Mesendoderm (in vitro differentiated cells): ENCODE measurements around the gene SMIM5.

Experiments used
- DNase-seq: peaks from one replicate; pipeline ENCODE4 v3.0.0; 2013
- H2AK5ac ChIP-seq: 2 replicates; pipeline ENCODE4 v1.6.1; 2013; ENCODE audit warnings: low read length, inconsistent platforms
- H2BK120ac ChIP-seq: 2 replicates; pipeline ENCODE4 v1.6.1; 2013; ENCODE audit warnings: low read depth, mild to moderate bottlenecking, low read length, moderate library complexity, mixed read lengths
- H2BK15ac ChIP-seq: replicated peaks from 2 replicates; pipeline ENCODE4 v1.6.1; 2013; ENCODE audit warnings: low read depth, mild to moderate bottlenecking, moderate library complexity
- H2BK5ac ChIP-seq: 2 replicates; pipeline ENCODE4 v1.6.1; 2013; ENCODE audit warnings: low read length, inconsistent platforms
- H3K18ac ChIP-seq: 2 replicates; pipeline ENCODE4 v1.6.1; 2013; ENCODE audit warnings: mild to moderate bottlenecking, low read length, mixed read lengths
- H3K23ac ChIP-seq: one replicate; pipeline ENCODE4 v1.6.1; 2013; ENCODE audit warnings: low read length
- H3K27ac ChIP-seq: 2 replicates; pipeline ENCODE4 v1.5.1; 2013; ENCODE audit warnings: low read depth, mild to moderate bottlenecking, inconsistent platforms, low read length, moderate library complexity
- H3K27me3 ChIP-seq: 2 replicates; pipeline ENCODE4 v1.6.1; 2013; ENCODE audit warnings: low read length, control low read depth, mild to moderate bottlenecking, inconsistent platforms; ENCODE audit not compliant: insufficient read depth, poor library complexity
- H3K36me3 ChIP-seq: 2 replicates; pipeline ENCODE4 v1.6.1; 2013; ENCODE audit warnings: low read length, inconsistent platforms; ENCODE audit not compliant: control insufficient read depth, insufficient read depth
- H3K4ac ChIP-seq: one replicate; pipeline ENCODE4 v1.6.1; 2013; ENCODE audit warnings: low read depth, mild to moderate bottlenecking, low read length, moderate library complexity
- H3K4me1 ChIP-seq: 2 replicates; pipeline ENCODE4 v1.6.1; 2013; ENCODE audit warnings: low read depth, low read length, inconsistent platforms; ENCODE audit not compliant: control insufficient read depth
- H3K4me2 ChIP-seq: 2 replicates; pipeline ENCODE4 v1.6.1; 2013; ENCODE audit warnings: low read length
- H3K4me3 ChIP-seq: 2 replicates; pipeline ENCODE4 v1.5.1; 2013; ENCODE audit warnings: mild to moderate bottlenecking, low read length
- H3K56ac ChIP-seq: one replicate; pipeline ENCODE4 v1.6.1; 2013; ENCODE audit warnings: low read length
- H3K79me1 ChIP-seq: 2 replicates; pipeline ENCODE4 v1.6.1; 2013; ENCODE audit warnings: low read length, inconsistent platforms
- H3K79me2 ChIP-seq: 2 replicates; pipeline ENCODE4 v1.6.1; 2013; ENCODE audit warnings: mild to moderate bottlenecking, low read length; ENCODE audit not compliant: control insufficient read depth, insufficient read depth
- H3K9ac ChIP-seq: 2 replicates; pipeline ENCODE4 v1.6.1; 2013; ENCODE audit warnings: low read length, inconsistent platforms
- H4K5ac ChIP-seq: one replicate; pipeline ENCODE4 v1.6.1; 2013; ENCODE audit warnings: low read length
- H4K8ac ChIP-seq: one replicate; pipeline ENCODE4 v1.6.1; 2013; ENCODE audit warnings: low read depth, mild to moderate bottlenecking, control low read depth, low read length, moderate library complexity
- WGBS: extraction: QIAGEN DNeasy Blood & Tissue Kit; methylation state at CpG from one replicate; pipeline ENCODE4 v1.1.7; 2013; ENCODE audit warnings: low lambda C conversion rate, missing lambda C conversion rate; ENCODE audit not compliant: insufficient coverage; ENCODE audit errors: extremely low coverage; 5-methylcytosine and 5-hydroxymethylcytosine counted together

SMIM5 gene

DNA sequence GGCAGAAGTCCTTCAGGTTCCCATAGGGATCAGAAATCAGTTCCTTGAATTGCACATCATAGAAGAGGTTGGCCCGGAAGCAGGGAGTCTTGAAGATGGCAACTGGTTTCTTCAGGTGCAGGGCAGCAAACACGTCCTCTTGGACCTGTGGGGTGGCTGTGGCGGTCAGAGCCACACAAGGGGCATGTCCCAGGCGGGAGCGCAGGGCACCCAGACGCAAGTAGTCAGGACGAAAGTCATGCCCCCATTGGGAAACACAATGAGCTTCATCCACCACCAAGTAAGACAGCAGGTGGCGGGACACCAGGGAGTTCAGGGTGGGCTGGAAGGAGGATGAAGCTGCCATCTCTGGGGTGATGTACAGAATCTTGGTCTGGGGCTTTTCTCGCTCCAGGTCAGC, 29.3 kb downstream of the SMIM5 start:
- H3K9ac ChIP-seq, result no peak overlapping the region
- no peaks in the 10 kb centered on the region for H3K79me1 ChIP-seq
- DNase-seq, result no peak
- no peak overlapping the region for H3K23ac ChIP-seq
- peaks cover 3% of the 10 kb centered on the region for H3K79me2 ChIP-seq
- peaks cover 2% of the 10 kb centered on the region for H3K36me3 ChIP-seq
- H3K4me2 ChIP-seq, result no peak overlapping the region
- H4K5ac ChIP-seq, result no peak overlapping the region
- H3K18ac ChIP-seq, result no peak overlapping the region
- no peak overlapping the region for H2BK120ac ChIP-seq
- no peak overlapping the region for H3K4me3 ChIP-seq
- H3K4ac ChIP-seq, result no peak overlapping the region
- H2AK5ac ChIP-seq, result no peak overlapping the region
- H3K27ac ChIP-seq, result no peak overlapping the region
- H3K56ac ChIP-seq, result no peak overlapping the region
- no peak overlapping the region for H2BK5ac ChIP-seq
- no peaks in the 10 kb centered on the region for H3K4me1 ChIP-seq
- H3K27me3 ChIP-seq, result no peaks in the 10 kb centered on the region
- H2BK15ac ChIP-seq, result no peak overlapping the region
- no CpG with 5 or more reads among the region's 9 CpGs for WGBS
- no peak overlapping the region for H4K8ac ChIP-seq

- no peak overlapping the region for H3K18ac ChIP-seq
- H3K4me1 ChIP-seq, result no peaks in the 10 kb centered on the region
- DNase-seq, result no peak
- peaks cover 2% of the 10 kb centered on the region for H3K79me1 ChIP-seq
- H3K4ac ChIP-seq, result no peak overlapping the region
- H3K23ac ChIP-seq, result no peak overlapping the region
- no peak overlapping the region for H3K9ac ChIP-seq
- no CpG with 5 or more reads among the region's 3 CpGs for WGBS
- no peak overlapping the region for H3K4me3 ChIP-seq
- no peak overlapping the region for H3K56ac ChIP-seq
- H2BK5ac ChIP-seq, result no peak overlapping the region
- H3K27me3 ChIP-seq, result no peaks in the 10 kb centered on the region
- H4K8ac ChIP-seq, result no peak overlapping the region
- H3K4me2 ChIP-seq, result no peak overlapping the region
- H3K79me2 ChIP-seq, result peaks cover 16% of the 10 kb centered on the region
- no peak overlapping the region for H2BK15ac ChIP-seq
- H3K36me3 ChIP-seq, result peaks cover 2% of the 10 kb centered on the region
- H2BK120ac ChIP-seq, result no peak overlapping the region
- no peak overlapping the region for H4K5ac ChIP-seq
- no peak overlapping the region for H2AK5ac ChIP-seq
- no peak overlapping the region for H3K27ac ChIP-seq
Observed at GRCh38 chr17:75664099-75664549, 30.9 kb downstream of the SMIM5 start.

- no CpG with 5 or more reads among the region's 10 CpGs for WGBS
- Histone ChIP-seq H2BK120ac (no peak overlapping the region), H4K8ac (peak overlapping the region; percentile 89), H3K4me2 (peak overlapping the region; percentile 47), H3K18ac (no peak overlapping the region), H3K36me3 (no peaks in the 10 kb centered on the region), H4K5ac (no peak overlapping the region), H3K79me1 (peaks cover 5% of the 10 kb centered on the region), H2BK15ac (no peak overlapping the region), H3K23ac (no peak overlapping the region), H2BK5ac (no peak overlapping the region), H3K27me3 (no peaks in the 10 kb centered on the region), H3K27ac (no peak overlapping the region), H3K9ac (no peak overlapping the region), H2AK5ac (no peak overlapping the region), H3K4me1 (no peaks in the 10 kb centered on the region), H3K4me3 (no peak overlapping the region), H3K56ac (no peak overlapping the region), H3K4ac (no peak overlapping the region), H3K79me2 (peaks cover 25% of the 10 kb centered on the region)
- DNase-seq, result no peak
Observed at GRCh38 chr17:75665981-75666380, 32.7 kb downstream of the SMIM5 start.

GRCh38 chr17:75666959-75667790, 33.9 kb downstream of the SMIM5 start, which contains the start of the genes RECQL5 and SAP30BP:
TSS of gene RECQL5 (minus strand) at chr17:75667154. CDS start at chr17:75666557, 597 bp downstream.
TSS of gene SAP30BP (plus strand) at chr17:75667338. CDS start at chr17:75667373, 35 bp downstream.
- Histone ChIP-seq H3K36me3 (no peaks in the 10 kb centered on the region), H3K23ac (no peak within 1 kb of the TSS), H3K4ac (no peak within 1 kb of the TSS), H3K27ac (no peak within 1 kb of the TSS), H3K79me1 (peaks cover 9% of the 10 kb centered on the region), H4K8ac (peak within 1 kb of the TSS; percentile 97), H3K4me1 (no peaks in the 10 kb centered on the region), H2AK5ac (no peak within 1 kb of the TSS), H2BK5ac (no peak within 1 kb of the TSS), H3K9ac (peak within 1 kb of the TSS; percentile 92), H4K5ac (peak within 1 kb of the TSS; percentile 15), H3K18ac (no peak within 1 kb of the TSS), H3K4me3 (peak within 1 kb of the TSS; percentile 88), H2BK120ac (no peak within 1 kb of the TSS), H3K4me2 (peak within 1 kb of the TSS; percentile 84), H3K27me3 (no peaks in the 10 kb centered on the region), H3K56ac (peak within 1 kb of the TSS; percentile 95), H3K79me2 (peaks cover 27% of the 10 kb centered on the region), H2BK15ac (no peak within 1 kb of the TSS)
- peak; percentile 99 for DNase-seq
- WGBS, result no CpG with 5 or more reads among the region's 55 CpGs

- Histone ChIP-seq H3K4me1 (no peaks in the 10 kb centered on the region), H2BK15ac (no peak overlapping the region), H3K9ac (peak overlapping the region; percentile 85), H2BK120ac (no peak overlapping the region), H2BK5ac (no peak overlapping the region), H3K4me2 (peak overlapping the region; percentile 32), H3K27me3 (no peaks in the 10 kb centered on the region), H4K5ac (no peak overlapping the region), H3K56ac (peak overlapping the region; percentile 95), H3K79me1 (peaks cover 9% of the 10 kb centered on the region), H3K79me2 (peaks cover 27% of the 10 kb centered on the region), H3K4ac (no peak overlapping the region), H2AK5ac (no peak overlapping the region), H3K36me3 (no peaks in the 10 kb centered on the region), H3K23ac (no peak overlapping the region), H4K8ac (no peak overlapping the region), H3K4me3 (peak overlapping the region; percentile 83), H3K18ac (no peak overlapping the region), H3K27ac (no peak overlapping the region)
- no CpG with 5 or more reads among the region's 4 CpGs for WGBS
- no peak for DNase-seq
Observed at GRCh38 chr17:75667825-75668224, 34.6 kb downstream of the SMIM5 start.
